A549 (cell line): ENCODE data around the gene SEPTIN3. TPM values are rescaled to one million over a fixed set of nuclear protein-coding genes. Genes with fewer than 3 reads are reported as not detected.

Experiments used
- ATAC-seq, 2 experiments: fragments of 200-7000 bp in 1 of 2; fragments of >200 bp in 1 of 2; cut with Nextera tagmentation in 1 of 2; cut with Tn5 transposase in 1 of 2; 3 replicates each; pipeline versions ENCODE4 v1.8.0 to v1.9.1; 2018 to 2020; ENCODE audit warnings: mild to moderate bottlenecking in 1 of 2, moderate library complexity in 1 of 2
- CTCF ChIA-PET: fragments of 300-600 bp; sonication (Branson Sonifier 250); formaldehyde crosslinking; extraction: SDS; loops from one replicate; lab custom pipeline; 2021; ENCODE audit warnings: antibody characterized with exemption, inconsistent platforms; lab: Yijun Ruan, JAX
- POLR2A ChIA-PET: fragments of 350-600 bp; formaldehyde crosslinking; extraction: SDS; loops from one replicate; lab custom pipeline; 2021; ENCODE audit warnings: antibody characterized with exemption, inconsistent platforms; lab: Yijun Ruan, JAX
- DNase-seq, 2 experiments: peaks; one replicate each; pipeline versions ENCODE4 v3.0.0 to v3.0.0-alpha.2; 2011 to 2016; ENCODE audit warnings: low read depth in 1 of 2, low spot score in 1 of 2
- FAIRE-seq: peaks from 2 replicates; lab custom pipeline; 2011; peaks lifted over from hg19 to GRCh38; lab: Jason Lieb, UNC
- H3K27ac ChIP-seq, 2 experiments: fragments of >200 bp; sonication (Bioruptor Twin); formaldehyde crosslinking; 3 replicates each; pipeline ENCODE4 v1.5.1; 2016 to 2017
- H3K4me1 ChIP-seq: fragments of >200 bp; sonication (Bioruptor Twin); formaldehyde crosslinking; 3 replicates; pipeline ENCODE4 v1.6.1; 2016
- H3K4me2 ChIP-seq: fragments of >200 bp; sonication (Bioruptor Twin); formaldehyde crosslinking; 3 replicates; pipeline ENCODE4 v1.6.1; 2016
- H3K4me3 ChIP-seq: fragments of >200 bp; sonication (Bioruptor Twin); formaldehyde crosslinking; 3 replicates; pipeline ENCODE4 v1.5.1; 2016
- H3K9me3 ChIP-seq: fragments of >200 bp; sonication (Bioruptor Twin); formaldehyde crosslinking; 3 replicates; pipeline ENCODE4 v1.6.1; 2016
- BCL3 ChIP-seq: fragments of >200 bp; sonication (Bioruptor Twin); formaldehyde crosslinking; IDR thresholded peaks from 3 replicates; pipeline ENCODE4 v1.6.1; 2016
- BHLHE40 ChIP-seq: IDR thresholded peaks from 2 replicates; pipeline ENCODE4 v1.6.1; 2012; ENCODE audit warnings: low read depth, low read length, inconsistent platforms
- CBX2 ChIP-seq: fragments of 200-600 bp; sonication (generic); IDR thresholded peaks from 2 replicates; pipeline ENCODE4 v1.6.1; 2016; ENCODE audit warnings: low read depth, mild to moderate bottlenecking, borderline replicate concordance
- CHD4 ChIP-seq: fragments of 200-600 bp; sonication (generic); IDR thresholded peaks from 2 replicates; pipeline ENCODE4 v1.6.1; 2016; ENCODE audit warnings: antibody characterized with exemption, mild to moderate bottlenecking, borderline replicate concordance
- CTCF ChIP-seq: fragments of >200 bp; sonication (Bioruptor Twin); formaldehyde crosslinking; IDR thresholded peaks from 3 replicates; pipeline ENCODE4 v1.5.1; 2016
- E2F6 ChIP-seq: IDR thresholded peaks from 2 replicates; pipeline ENCODE4 v1.6.1; 2012; ENCODE audit warnings: low read depth, borderline replicate concordance
- EHMT2 ChIP-seq: fragments of 200-600 bp; sonication (generic); IDR thresholded peaks from 2 replicates; pipeline ENCODE4 v1.6.1; 2016; ENCODE audit warnings: antibody characterized with exemption, low read depth, mild to moderate bottlenecking, moderate library complexity
- HES2 ChIP-seq: fragments of >200 bp; sonication (Bioruptor Twin); formaldehyde crosslinking; IDR thresholded peaks from 2 replicates; pipeline ENCODE4 v1.6.1; 2016
- HMGXB4 ChIP-seq: fragments of 250-450 bp; sonication (Bioruptor Pico); IDR thresholded peaks from 2 replicates; pipeline ENCODE4 v1.5.0; 2021; ENCODE audit warnings: mild to moderate bottlenecking, moderate library complexity, borderline replicate concordance
- HOXB13 ChIP-seq: fragments of 250-450 bp; sonication (Bioruptor Pico); IDR thresholded peaks from 2 replicates; pipeline ENCODE4 v1.5.0; 2020; ENCODE audit warnings: low read depth, mild to moderate bottlenecking, moderate library complexity
- JUNB ChIP-seq: fragments of >200 bp; sonication (Bioruptor Twin); formaldehyde crosslinking; IDR thresholded peaks from 2 replicates; pipeline ENCODE4 v1.6.1; 2016
- MAFK ChIP-seq: fragments of 450-650 bp; IDR thresholded peaks from 2 replicates; pipeline ENCODE4 v1.6.1; 2014; ENCODE audit not compliant: partially characterized antibody
- MAX ChIP-seq: IDR thresholded peaks from 2 replicates; pipeline ENCODE4 v1.6.1; 2012
- MYC ChIP-seq: IDR thresholded peaks from 2 replicates; pipeline ENCODE4 v1.6.1; 2012; ENCODE audit warnings: mild to moderate bottlenecking, inconsistent platforms, low read length, improper control_type of control experiment, borderline replicate concordance
- NR3C1 ChIP-seq: fragments of >200 bp; sonication (Bioruptor Twin); formaldehyde crosslinking; IDR thresholded peaks from 3 replicates; pipeline ENCODE4 v1.6.1; 2017
- POLR2A ChIP-seq: IDR thresholded peaks from 2 replicates; pipeline ENCODE4 v1.6.1; 2012; ENCODE audit warnings: mild to moderate bottlenecking, low read length
- RAD21 ChIP-seq, 2 experiments: fragments of >200 bp in 1 of 2; sonication (Bioruptor Twin) in 1 of 2; formaldehyde crosslinking in 1 of 2; IDR thresholded peaks in 1 of 2; conservative IDR thresholded peaks in 1 of 2; 2 replicates in 1 of 2; 3 replicates in 1 of 2; pipeline ENCODE4 v1.6.1; 2012 to 2018; ENCODE audit warnings: inconsistent platforms in 1 of 2
- TFCP2L1 ChIP-seq: fragments of 250-450 bp; sonication (Bioruptor Pico); IDR thresholded peaks from 2 replicates; pipeline ENCODE4 v1.5.0; 2021; ENCODE audit warnings: mild to moderate bottlenecking
- WGBS: methylation state at CpG from one replicate; pipeline ENCODE4 v1.1.6; 2017; ENCODE audit errors: missing lambda C conversion rate; 5-methylcytosine and 5-hydroxymethylcytosine counted together
- polyA plus RNA-seq, 4 experiments: library from polyadenylated mRNA; depleted of rRNA in 3 of 4; stranded (reverse); fragments of >200 nt; fragmentation: RNase III in 1 of 4; extraction: RNeasy Plus Mini Kit Qiagen cat#74134 plus additional on column Dnase treatment in 1 of 4; gene quantifications; 2 replicates in 3 of 4; 3 replicates in 1 of 4; pipeline ENCODE4 v1.2.3, GENCODE V29; 2011 to 2017

Gene SEPTIN3
- polyA plus RNA-seq, 2 of the 4 experiments (the other 2 are of a cell fraction) = 1.1 to 1.3 TPM

- no peak for TF ChIP-seq CTCF
- no peak for TF ChIP-seq RAD21 (conservative IDR thresholded peaks at IDR 0.05 in 1 of 2, IDR thresholded peaks at IDR 0.05 in 1 of 2)
- TF ChIP-seq MAX = peak; percentile 84
- no peak for TF ChIP-seq HMGXB4 (CRISPR knock-in tag)
- TF ChIP-seq CBX2 = no peak
- peak; percentile 66; the same call in 1 of the 2 replicates for TF ChIP-seq MYC
- TF ChIP-seq EHMT2 = no peak
- peak; percentile 96 for TF ChIP-seq E2F6
- TF ChIP-seq CHD4 = no peak
- TF ChIP-seq HES2 = no peak
- peak; percentile 81 for TF ChIP-seq BHLHE40
- TF ChIP-seq BCL3 = no peak
- no peak for TF ChIP-seq JUNB
- TF ChIP-seq HOXB13 (CRISPR knock-in tag) = 0 out of 2 replicates have a peak, but pooled peaks have one; percentile 57
- TF ChIP-seq POLR2A = peak; percentile 26; the same call in 1 of the 2 replicates
- no peak for TF ChIP-seq NR3C1
Measured at GRCh38 chr22:41946629-41947423, 22.4 kb upstream of the SEPTIN3 start, which contains the start of gene CENPM (continued).

- POLR2A ChIA-PET = interaction anchor here (0.5 to 1.1 kb wide), 4 partner anchors 122 to 562 kb away, joined by 4 to 5 read pairs (median 5); partner anchors contain the start of gene CCDC134
- TF ChIP-seq TFCP2L1 (CRISPR knock-in tag) (no peak), MAFK (no peak)
- Histone ChIP-seq H3K9me3 (no peaks in the 10 kb centered on the region), H3K27ac (peak overlapping the region; percentile 90 to 95), H3K4me3 (peak overlapping the region; percentile 92), H3K4me2 (peak overlapping the region; percentile 80), H3K4me1 (peaks cover 12% of the 10 kb centered on the region; the same call in 2 of the 3 replicates)
- 74% methylated on average over 21 of the region's 21 CpGs for WGBS
- ATAC-seq (no peak), DNase-seq (no peak), FAIRE-seq (no peak)
- CTCF ChIA-PET = interaction anchor here (1.0 to 2.2 kb wide), 8 partner anchors 9 to 283 kb away, joined by 3 to 18 read pairs (median 4); no protein-coding TSS in a partner anchor
Measured at GRCh38 chr22:41947424-41948080, 21.7 kb upstream of the SEPTIN3 start.
